Esophagus muscularis mucosa (tissue), 3 donors: ENCODE measurements around the gene MERTK.

Experiments used
- POLR2A ChIP-seq: fragments of 450-650 bp; IDR thresholded peaks from one replicate; pipeline ENCODE4 v1.6.1; 2017; ENCODE audit warnings: antibody characterized with exemption, moderate library complexity, mild to moderate bottlenecking, low read depth
- TF ChIP-seq, protein P1 (sequence below), 3 experiments: fragments of 200-600 bp in 2 of 3; fragments of 450-650 bp in 1 of 3; sonication (generic) in 2 of 3; IDR thresholded peaks; one replicate each; pipeline ENCODE4 v1.5.1; 2017 to 2019; ENCODE audit warnings: antibody characterized with exemption in 3 of 3, mild to moderate bottlenecking in 2 of 3, moderate library complexity in 1 of 3

DNA sequence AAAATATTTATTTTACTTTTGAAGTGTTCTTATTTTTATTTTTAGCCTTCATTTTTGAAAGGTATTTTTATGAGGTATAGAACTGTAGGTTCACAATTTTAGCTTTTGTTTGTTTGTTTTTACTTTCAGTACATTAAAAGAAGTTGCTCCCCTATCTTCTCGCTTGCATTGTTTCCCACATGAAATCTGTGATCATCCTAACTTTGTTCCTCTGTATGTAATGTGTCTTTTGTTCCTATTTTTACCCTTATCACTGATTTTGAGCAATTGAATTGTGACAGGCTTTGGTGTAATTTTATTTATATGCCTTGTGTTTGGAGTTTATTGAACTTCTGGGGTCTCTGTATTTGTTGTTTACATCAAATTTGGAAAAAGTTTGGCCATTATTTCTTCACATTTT, 78.8 kb downstream of the MERTK start:
- TF ChIP-seq, protein P1, sequence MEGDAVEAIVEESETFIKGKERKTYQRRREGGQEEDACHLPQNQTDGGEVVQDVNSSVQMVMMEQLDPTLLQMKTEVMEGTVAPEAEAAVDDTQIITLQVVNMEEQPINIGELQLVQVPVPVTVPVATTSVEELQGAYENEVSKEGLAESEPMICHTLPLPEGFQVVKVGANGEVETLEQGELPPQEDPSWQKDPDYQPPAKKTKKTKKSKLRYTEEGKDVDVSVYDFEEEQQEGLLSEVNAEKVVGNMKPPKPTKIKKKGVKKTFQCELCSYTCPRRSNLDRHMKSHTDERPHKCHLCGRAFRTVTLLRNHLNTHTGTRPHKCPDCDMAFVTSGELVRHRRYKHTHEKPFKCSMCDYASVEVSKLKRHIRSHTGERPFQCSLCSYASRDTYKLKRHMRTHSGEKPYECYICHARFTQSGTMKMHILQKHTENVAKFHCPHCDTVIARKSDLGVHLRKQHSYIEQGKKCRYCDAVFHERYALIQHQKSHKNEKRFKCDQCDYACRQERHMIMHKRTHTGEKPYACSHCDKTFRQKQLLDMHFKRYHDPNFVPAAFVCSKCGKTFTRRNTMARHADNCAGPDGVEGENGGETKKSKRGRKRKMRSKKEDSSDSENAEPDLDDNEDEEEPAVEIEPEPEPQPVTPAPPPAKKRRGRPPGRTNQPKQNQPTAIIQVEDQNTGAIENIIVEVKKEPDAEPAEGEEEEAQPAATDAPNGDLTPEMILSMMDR (IDR thresholded peaks at IDR 0.05) = no peak
- TF ChIP-seq POLR2A = no peak
